ENCODE data around the gene FASN.

Gene FASN

GRCh38 chr17:82118815-82119380 lies 20.9 kb upstream of the FASN start:
- H3K4me3 ChIP-seq (ENCODE audit: low read length), result no peak overlapping the region
- no peak for DNase-seq (ENCODE audit: low read depth, low spot score)

DNA sequence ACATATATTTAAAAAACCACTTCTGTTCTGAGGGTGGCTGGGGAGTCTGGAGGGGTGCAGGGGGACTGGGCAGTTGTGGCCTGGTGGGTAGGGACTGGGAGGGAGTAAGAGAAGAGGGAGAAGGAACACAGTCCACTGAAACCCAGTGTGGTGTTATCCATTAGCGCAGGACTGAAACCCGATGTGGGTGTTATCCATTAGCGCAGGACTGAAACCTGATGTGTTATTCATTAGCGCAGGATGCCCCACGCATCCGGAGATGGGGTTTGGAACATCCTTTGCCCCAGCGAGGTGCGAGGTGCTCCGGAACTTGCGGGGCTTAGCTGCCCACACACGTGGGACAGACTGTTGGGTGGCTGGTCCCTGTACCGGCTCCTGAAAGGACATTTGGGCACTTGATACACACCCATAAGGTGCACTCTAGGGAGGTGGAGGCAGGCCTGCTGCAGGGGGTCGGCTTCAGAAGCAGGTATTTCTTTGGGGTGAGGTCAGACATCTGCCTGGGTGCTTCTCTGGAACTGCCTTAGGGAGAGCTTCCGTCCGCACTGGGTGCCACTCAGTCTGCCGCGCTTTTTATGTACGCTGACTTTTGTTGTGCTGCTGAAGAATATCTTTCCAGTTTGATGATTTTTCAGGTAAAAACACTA lies 20.3 kb upstream of the FASN start:
- DNase-seq (ENCODE audit: low read depth, low spot score), result no peak
- H3K4me3 ChIP-seq (ENCODE audit: low read length), result no peak overlapping the region

DNA sequence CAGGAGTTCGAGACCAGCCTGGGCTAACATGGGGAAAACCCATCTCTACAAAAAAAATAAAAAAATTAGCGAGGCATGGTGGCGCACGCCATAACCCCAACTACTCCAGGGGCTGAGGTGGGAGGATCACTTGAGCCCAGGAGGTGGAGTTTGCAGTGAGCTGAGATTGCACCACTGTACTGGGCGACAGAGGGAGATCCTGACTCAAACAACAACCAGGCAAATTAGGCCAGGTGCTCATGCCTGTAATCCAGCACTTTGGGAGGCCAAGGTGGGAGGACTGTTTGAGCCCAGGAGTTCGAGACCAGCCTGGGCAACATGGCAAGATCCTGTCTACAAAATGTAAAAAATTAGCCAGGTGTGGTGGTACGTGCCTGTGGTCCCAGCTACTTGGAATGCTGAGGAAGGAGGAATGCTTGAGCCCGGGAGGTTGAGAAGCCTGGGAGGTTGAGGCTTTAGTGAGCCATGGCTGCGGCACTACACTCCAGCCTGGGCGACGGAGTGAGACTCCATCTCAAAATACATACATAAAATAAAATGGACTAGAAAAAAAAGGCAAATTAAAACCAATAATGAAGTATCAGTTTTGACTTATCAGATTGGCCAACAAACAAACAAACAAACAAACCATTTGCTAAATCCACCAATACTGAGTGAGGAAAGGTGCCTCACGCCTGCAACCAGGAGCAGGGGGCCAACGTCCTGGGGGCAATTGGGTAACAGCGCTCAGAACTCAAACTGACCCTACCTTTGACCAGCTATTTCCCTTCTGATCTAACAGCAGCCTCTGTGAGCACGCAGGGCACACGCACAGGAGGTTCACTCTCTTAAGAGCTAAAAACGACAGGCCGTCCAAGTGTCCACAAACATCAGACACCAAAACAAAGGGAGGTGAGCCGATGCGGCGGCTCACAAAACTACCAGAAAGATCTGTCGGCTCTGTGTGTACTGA lies 19.4 kb upstream of the FASN start:
- no peak for DNase-seq (ENCODE audit: low read depth, low spot score)

DNA sequence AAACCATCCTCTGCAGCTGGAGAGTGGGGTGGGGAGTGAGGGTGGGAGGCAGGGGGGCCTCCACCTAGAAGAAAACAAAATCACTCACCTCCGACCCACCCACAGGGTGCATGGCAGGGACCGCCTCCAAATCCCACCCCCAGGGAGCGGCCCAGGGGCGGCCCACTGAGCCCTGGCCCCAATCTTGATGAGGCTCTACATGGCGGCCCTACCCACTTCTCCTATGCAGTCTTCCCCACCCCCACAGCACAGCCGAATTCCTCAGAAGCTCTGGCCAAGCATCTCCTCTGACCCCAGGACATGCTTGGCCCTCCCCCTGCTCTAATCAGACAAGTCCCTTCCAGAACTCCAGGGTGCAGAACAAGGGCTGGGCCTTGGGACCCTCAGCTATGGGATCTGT lies 18.2 kb upstream of the FASN start:
- no peak overlapping the region for H3K4me3 ChIP-seq (ENCODE audit: low read length)
- no peak for DNase-seq (ENCODE audit: low read depth, low spot score)

More for the DNA sequence above, 19.4 kb upstream of the FASN start:
- no peak overlapping the region for H3K4me3 ChIP-seq (ENCODE audit: low read length)

DNA sequence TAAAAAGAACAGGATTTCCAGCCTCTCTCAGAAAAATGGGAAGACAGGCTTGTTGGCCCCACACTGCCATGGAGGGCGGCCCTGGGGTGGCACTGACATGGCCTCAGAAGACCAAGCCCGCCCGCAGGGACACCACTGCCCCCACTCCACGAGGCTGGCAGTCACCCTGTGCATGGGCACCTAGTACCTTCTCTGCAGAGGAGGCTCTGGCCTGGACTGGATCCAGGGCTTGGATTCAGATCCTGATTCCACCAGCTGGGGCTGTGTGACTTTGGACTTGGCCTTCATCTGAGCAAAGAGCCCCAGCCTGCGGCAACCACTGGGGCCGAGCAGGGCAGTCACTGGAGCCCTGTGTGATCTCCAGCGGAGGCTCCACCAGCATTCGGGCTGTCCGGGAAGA lies 16.8 kb upstream of the FASN start:
- DNase-seq (ENCODE audit: low read depth, low spot score), result no peak
- no peak overlapping the region for H3K4me3 ChIP-seq (ENCODE audit: low read length)

DNA sequence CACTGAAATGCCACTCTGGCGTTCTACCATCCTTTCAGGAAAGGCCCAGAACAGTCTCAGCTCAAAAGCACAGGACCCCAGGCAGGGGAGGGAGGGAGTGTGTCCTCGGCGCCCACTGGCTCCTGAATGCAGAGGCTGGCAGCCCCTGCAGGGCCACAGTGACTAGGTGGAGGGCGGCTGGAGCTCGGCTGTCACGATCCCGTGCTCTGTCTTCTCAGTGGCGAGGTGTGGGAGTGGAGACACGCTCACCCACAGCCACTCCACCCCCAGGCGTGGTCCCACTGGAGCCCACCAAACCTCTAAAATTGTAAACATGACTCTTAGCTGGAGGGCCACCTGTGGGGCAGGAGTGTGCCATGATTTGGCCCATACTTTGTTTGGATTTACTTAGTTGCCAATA lies 16.4 kb upstream of the FASN start:
- DNase-seq (ENCODE audit: low read depth, low spot score), result no peak
- H3K4me3 ChIP-seq (ENCODE audit: low read length), result no peak overlapping the region

DNA sequence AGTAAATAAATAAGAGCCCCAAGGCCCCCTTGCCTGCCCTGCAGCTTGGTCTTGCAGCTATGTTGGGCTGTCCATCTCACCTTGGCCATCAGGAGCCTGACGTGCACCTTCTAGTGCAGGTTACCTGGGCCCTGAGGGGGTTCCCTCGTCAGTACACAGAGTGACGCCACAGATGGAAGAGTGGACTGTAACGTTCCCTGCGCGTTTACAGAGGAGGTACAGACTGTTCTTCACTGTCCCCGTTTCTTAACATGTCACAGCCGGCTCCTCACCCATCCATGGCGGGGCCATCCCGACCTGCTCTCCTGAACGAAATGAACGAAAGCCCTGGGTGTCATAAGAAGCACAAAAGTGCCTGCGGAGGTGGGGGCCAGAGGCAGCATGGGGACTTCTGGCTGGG lies 15.9 kb upstream of the FASN start:
- no peak overlapping the region for H3K4me3 ChIP-seq (ENCODE audit: low read length)

GRCh38 chr17:82113422-82113821 lies 15.4 kb upstream of the FASN start:
- no peak for DNase-seq (ENCODE audit: low read depth, low spot score)
- H3K4me3 ChIP-seq (ENCODE audit: low read length), result no peak overlapping the region

More for the DNA sequence above, 15.9 kb upstream of the FASN start:
- no peak for DNase-seq (ENCODE audit: low read depth, low spot score)

- DNase-seq (ENCODE audit: low read depth, low spot score), result no peak
- no peak overlapping the region for H3K4me3 ChIP-seq (ENCODE audit: low read length)
Measured at GRCh38 chr17:82112914-82113311, 14.9 kb upstream of the FASN start.

- no peak for DNase-seq (ENCODE audit: low read depth, low spot score)
Measured at GRCh38 chr17:82112181-82112913, 14.3 kb upstream of the FASN start.

DNA sequence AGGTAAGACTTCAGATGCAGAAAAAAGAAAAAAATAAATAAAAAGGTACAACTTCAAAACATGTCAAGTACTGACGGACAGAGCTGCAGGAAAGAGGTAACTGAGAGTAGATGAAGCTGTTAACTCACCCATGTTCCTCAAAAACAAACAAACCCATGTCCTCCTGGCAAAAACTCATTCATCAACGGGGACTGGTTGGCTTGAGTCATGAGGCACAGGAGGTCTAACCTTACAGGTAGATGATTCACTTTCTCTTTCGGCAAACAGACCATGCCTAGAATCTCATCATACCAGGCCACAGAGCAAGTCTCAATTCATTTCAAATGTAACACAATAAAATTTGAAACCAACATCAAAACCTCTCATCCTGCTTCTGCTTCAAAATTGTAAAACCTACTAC lies 12.3 kb upstream of the FASN start:
- H3K4me3 ChIP-seq (ENCODE audit: low read length), result no peak overlapping the region
- no peak for DNase-seq (ENCODE audit: low read depth, low spot score)

More at GRCh38 chr17:82112181-82112913, 14.3 kb upstream of the FASN start:
- H3K4me3 ChIP-seq (ENCODE audit: low read length), result no peak overlapping the region

- no peak for DNase-seq (ENCODE audit: low read depth, low spot score)
Measured at GRCh38 chr17:82108961-82109475, 11.0 kb upstream of the FASN start.

GRCh38 chr17:82108496-82108945 lies 10.5 kb upstream of the FASN start:
- H3K4me3 ChIP-seq (ENCODE audit: low read length), result no peak overlapping the region
- no peak for DNase-seq (ENCODE audit: low read depth, low spot score)

More at GRCh38 chr17:82108961-82109475, 11.0 kb upstream of the FASN start:
- H3K4me3 ChIP-seq (ENCODE audit: low read length), result no peak overlapping the region

DNA sequence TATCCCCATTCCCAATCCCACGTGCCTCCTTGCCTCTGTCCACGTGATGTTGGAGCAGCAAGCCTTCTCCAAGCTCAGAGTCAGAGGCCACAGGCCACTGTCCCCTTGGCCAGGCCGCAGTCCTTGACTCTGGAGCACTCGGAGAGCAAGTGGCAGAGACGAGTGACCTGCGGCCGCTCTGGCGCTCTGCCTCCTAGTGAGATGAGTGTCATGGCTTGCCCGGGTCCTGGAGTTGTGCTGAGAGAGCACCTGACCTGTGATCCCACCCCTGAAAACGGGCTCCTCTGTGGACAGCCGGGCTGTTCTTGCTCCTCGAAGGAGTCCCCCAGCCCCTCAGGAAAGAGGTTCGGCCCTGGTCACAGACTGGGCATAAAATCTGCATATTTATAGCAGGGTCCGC lies 10.0 kb upstream of the FASN start:
- no peak for DNase-seq (ENCODE audit: low read depth, low spot score)

GRCh38 chr17:82107341-82107860 lies 9.4 kb upstream of the FASN start:
- H3K4me3 ChIP-seq (ENCODE audit: low read length), result no peak overlapping the region
- DNase-seq (ENCODE audit: low read depth, low spot score), result no peak

More for the DNA sequence above, 10.0 kb upstream of the FASN start:
- no peak overlapping the region for H3K4me3 ChIP-seq (ENCODE audit: low read length)

- DNase-seq (ENCODE audit: low read depth, low spot score), result no peak
- H3K4me3 ChIP-seq (ENCODE audit: low read length), result peak overlapping the region; percentile 66
Measured at GRCh38 chr17:82106688-82107305, 8.8 kb upstream of the FASN start.

DNA sequence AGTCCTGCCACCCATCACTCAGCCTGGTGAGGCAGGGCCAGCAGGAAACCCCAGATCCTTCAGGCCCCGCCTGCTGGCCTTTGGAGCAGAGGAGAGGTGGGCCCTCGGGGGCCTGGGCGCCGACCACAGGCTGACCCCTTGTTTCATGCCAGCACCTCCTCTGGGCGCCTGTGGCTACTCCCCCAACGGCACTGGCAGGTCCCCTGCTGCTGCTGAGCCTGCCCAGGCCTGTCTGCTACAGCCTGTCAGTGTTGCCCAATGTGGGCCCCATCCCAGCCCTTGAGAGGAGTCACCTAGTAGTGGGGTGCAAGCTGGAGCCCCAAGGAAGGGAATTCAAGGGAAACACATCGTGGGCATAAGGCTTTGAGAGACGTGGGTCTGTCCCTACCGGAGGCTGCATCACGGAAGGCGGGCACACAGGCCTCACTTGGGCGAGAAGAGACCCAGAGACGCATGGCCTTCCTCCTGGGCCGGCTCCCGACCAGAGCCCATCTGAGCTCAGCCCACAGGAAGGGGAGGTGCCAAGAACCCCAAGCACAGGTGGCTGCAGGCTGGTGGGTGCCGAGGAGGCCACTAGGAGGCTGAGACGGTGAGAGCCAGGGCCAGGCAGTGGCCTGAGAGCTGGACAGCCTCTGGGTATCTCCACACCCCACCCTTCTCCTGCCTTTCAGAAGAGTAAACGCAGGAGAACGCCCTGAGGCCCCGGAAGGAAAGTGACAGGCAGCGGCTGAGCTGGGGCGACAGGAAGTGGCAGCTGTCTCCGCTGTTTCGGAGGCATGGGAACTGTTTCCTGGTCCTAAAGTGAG lies 8.0 kb upstream of the FASN start:
- peak overlapping the region; percentile 66 for H3K4me3 ChIP-seq (ENCODE audit: low read length)

DNA sequence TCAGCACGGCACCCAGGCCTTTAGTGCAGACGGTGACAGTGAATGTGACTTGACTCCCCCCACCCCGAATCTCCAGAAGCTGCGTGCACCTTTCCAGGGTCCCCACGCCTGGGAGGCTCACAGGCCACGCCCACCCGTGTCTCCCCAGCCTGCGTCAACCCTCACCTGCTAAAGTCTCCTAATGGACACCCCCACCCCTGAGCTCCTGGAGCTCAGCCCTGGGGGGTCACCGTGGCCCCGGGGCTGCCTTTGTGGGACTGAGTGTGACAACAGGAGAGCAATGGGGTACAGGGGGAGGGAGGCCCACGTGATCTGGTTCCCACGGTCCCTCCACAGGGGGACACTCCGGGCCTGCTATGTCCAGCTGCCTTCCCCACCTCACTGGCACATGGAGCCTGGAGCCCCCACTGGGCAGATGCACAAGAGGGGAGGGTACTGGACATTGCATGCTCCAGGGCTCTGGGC lies 7.4 kb upstream of the FASN start:
- no peak for DNase-seq (ENCODE audit: low read depth, low spot score)
- peak overlapping the region; percentile 66 for H3K4me3 ChIP-seq (ENCODE audit: low read length)

More for the DNA sequence above, 8.0 kb upstream of the FASN start:
- peak; percentile 63 for DNase-seq (ENCODE audit: low read depth, low spot score)
